Measurements from ENCODE around the gene PEX5L. TPM values are rescaled to one million over a fixed set of nuclear protein-coding genes. Genes with fewer than 3 reads are reported as not detected.

PEX5L gene
- total RNA-seq, 4 donors from 2014 or later = 1.2 TPM; not detected in 3

- H3K9me3 ChIP-seq = no peaks in the 10 kb centered on the region
- H3K27me3 ChIP-seq = no peaks in the 10 kb centered on the region
- H3K4me3 ChIP-seq = no peak overlapping the region
- TF ChIP-seq POLR2AphosphoS5 (IDR thresholded peaks at IDR 0.05) (no peak), EP300 (IDR thresholded peaks at IDR 0.05; ENCODE audit: low read depth) (no peak)
- no peak for DNase-seq
- H3K4me1 ChIP-seq = no peaks in the 10 kb centered on the region
- intact Hi-C loops (cut with DNase I; ENCODE audit: low total_unique reads) (no loop called here), in situ Hi-C loops (cut with MboI; ENCODE audit: low pct_ligation_motif_present in 1 of 4, low pct_unique_long_range_greater_than_20kb in 1 of 4, low sequenced_read_pairs in 3 of 4) (no loop called here)
- H3K27ac ChIP-seq = no peak overlapping the region
- WGBS, 2 donors (ENCODE audit: low coverage in 1 of 2) = 100% methylated on average over 1 of the region's 1 CpG; no CpG with 5 or more reads in 1 of the 2 donors
- H3K36me3 ChIP-seq = no peaks in the 10 kb centered on the region
Observed at GRCh38 chr3:179867961-179868360, 168.8 kb downstream of the PEX5L start.

- Histone ChIP-seq H3K4me1 (no peaks in the 10 kb centered on the region), H3K27me3 (no peaks in the 10 kb centered on the region), H3K4me3 (no peak overlapping the region), H3K27ac (no peak overlapping the region), H3K36me3 (no peaks in the 10 kb centered on the region), H3K9me3 (no peaks in the 10 kb centered on the region)
- in situ Hi-C loops (cut with MboI; ENCODE audit: low pct_ligation_motif_present in 1 of 4, low pct_unique_long_range_greater_than_20kb in 1 of 4, low sequenced_read_pairs in 3 of 4) = no loop called here
- intact Hi-C loops (cut with DNase I; ENCODE audit: low total_unique reads) = no loop called here
- no peak for TF ChIP-seq POLR2AphosphoS5 (IDR thresholded peaks at IDR 0.05)
- TF ChIP-seq CTCF (IDR thresholded peaks at IDR 0.05) = no peak
- no peak for TF ChIP-seq EP300 (IDR thresholded peaks at IDR 0.05; ENCODE audit: low read depth)
- no peak for TF ChIP-seq POLR2A (IDR thresholded peaks at IDR 0.05)
- no peak for DNase-seq
- WGBS, 2 donors (ENCODE audit: low coverage in 1 of 2) = 50 to 71% methylated on average over 5 of the region's 5 CpGs
Observed at GRCh38 chr3:179865861-179866505, 170.8 kb downstream of the PEX5L start.

- no peaks in the 10 kb centered on the region for H3K9me3 ChIP-seq
- H3K4me1 ChIP-seq = no peaks in the 10 kb centered on the region
- 80 to 92% methylated on average over 3 to 4 of the region's 4 CpGs for WGBS, 2 donors (ENCODE audit: low coverage in 1 of 2)
- no peak for DNase-seq
- no peaks in the 10 kb centered on the region for H3K27me3 ChIP-seq
- in situ Hi-C loops (cut with MboI; ENCODE audit: low pct_ligation_motif_present in 1 of 4, low pct_unique_long_range_greater_than_20kb in 1 of 4, low sequenced_read_pairs in 3 of 4) = no loop called here
- H3K4me3 ChIP-seq = no peak overlapping the region
- TF ChIP-seq POLR2A (IDR thresholded peaks at IDR 0.05) (no peak), POLR2AphosphoS5 (IDR thresholded peaks at IDR 0.05) (no peak), CTCF (IDR thresholded peaks at IDR 0.05) (no peak), EP300 (IDR thresholded peaks at IDR 0.05; ENCODE audit: low read depth) (no peak)
- H3K27ac ChIP-seq = no peak overlapping the region
- no peaks in the 10 kb centered on the region for H3K36me3 ChIP-seq
- intact Hi-C loops (cut with DNase I; ENCODE audit: low total_unique reads) = no loop called here
Observed at GRCh38 chr3:179861953-179862352, 174.8 kb downstream of the PEX5L start.

GRCh38 chr3:179861292-179861691, 175.4 kb downstream of the PEX5L start:
- TF ChIP-seq CTCF (IDR thresholded peaks at IDR 0.05) = no peak
- no peak for TF ChIP-seq POLR2AphosphoS5 (IDR thresholded peaks at IDR 0.05)
- TF ChIP-seq EP300 (IDR thresholded peaks at IDR 0.05; ENCODE audit: low read depth) = no peak
- TF ChIP-seq POLR2A (IDR thresholded peaks at IDR 0.05) = no peak
- H3K27ac ChIP-seq = no peak overlapping the region
- H3K36me3 ChIP-seq = no peaks in the 10 kb centered on the region
- in situ Hi-C loops (cut with MboI; ENCODE audit: low pct_ligation_motif_present in 1 of 4, low pct_unique_long_range_greater_than_20kb in 1 of 4, low sequenced_read_pairs in 3 of 4) = no loop called here
- no peak overlapping the region for H3K4me3 ChIP-seq
- no peaks in the 10 kb centered on the region for H3K27me3 ChIP-seq
- H3K9me3 ChIP-seq = no peaks in the 10 kb centered on the region
- no peak for DNase-seq
- intact Hi-C loops (cut with DNase I; ENCODE audit: low total_unique reads) = no loop called here
- no peaks in the 10 kb centered on the region for H3K4me1 ChIP-seq
- WGBS, 2 donors (ENCODE audit: low coverage in 1 of 2) = 87% methylated on average over 5 of the region's 5 CpGs; no CpG with 5 or more reads in 1 of the 2 donors
